HG03139 (cell line): Measurements from ENCODE around the gene ATP5PB.

Experiments used
- ATAC-seq: cut with Tn5 transposase; IDR thresholded peaks from one replicate; pipeline ENCODE4 v1.9.1; 2021; ENCODE audit not compliant: unreplicated experiment

The ATP5PB gene

DNA sequence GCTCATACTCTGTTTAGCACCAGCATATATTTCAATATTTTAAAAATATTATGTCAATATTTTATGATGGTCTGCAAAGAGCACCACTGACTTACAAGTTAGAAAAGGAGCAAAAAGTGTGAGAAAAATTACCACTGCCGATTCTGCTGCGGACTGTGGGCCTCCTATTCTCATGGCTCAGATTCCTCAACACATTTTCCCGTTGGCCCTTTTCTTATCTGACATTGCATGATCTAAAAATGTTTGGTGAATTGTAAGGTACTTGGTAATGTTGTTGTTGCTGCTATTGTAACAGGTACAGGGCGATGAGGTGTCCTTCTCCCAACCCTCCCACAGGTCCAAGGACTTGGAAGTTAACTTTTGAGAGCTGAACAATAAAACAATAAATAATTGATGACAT, 25.3 kb downstream of the ATP5PB start:
- no peak for ATAC-seq

DNA sequence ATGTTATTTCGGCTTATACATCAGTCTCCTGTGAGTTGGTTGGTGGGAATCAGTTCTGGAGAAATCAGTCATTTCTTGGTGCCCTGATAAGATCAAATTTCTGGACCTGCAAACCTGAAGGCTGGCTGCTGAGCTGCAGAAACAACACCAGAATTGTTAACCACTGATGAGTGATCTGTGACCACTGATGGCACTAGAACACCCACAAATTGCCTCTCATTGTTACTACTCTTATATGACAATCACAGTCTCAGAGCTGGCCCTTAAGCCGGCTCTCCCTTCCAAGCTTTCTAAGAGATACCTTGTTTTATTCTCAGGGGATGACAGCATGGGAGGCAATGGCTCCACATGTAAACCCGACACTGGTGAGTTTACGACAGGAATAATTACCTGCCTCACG, 26.4 kb downstream of the ATP5PB start:
- no peak for ATAC-seq

DNA sequence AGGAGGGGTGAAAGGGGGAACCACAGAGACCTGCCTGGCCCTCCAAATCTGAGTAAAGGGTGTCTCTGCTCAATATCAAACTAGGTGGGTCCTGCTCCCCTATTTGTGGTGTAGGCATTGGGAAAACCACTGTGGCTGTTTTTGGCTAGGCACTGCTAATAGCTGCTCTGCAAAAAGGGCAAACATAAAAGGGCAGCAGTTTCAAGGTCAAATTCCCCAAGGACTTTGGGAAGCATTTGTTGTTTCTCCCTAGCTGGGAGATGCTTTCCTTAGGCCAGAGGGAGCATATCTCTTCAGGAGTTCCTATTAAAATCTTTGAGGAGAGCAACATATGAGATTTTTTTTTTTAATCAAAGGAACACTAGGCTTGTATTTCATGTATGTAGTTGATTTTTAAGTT, 26.9 kb downstream of the ATP5PB start:
- ATAC-seq, result no peak

DNA sequence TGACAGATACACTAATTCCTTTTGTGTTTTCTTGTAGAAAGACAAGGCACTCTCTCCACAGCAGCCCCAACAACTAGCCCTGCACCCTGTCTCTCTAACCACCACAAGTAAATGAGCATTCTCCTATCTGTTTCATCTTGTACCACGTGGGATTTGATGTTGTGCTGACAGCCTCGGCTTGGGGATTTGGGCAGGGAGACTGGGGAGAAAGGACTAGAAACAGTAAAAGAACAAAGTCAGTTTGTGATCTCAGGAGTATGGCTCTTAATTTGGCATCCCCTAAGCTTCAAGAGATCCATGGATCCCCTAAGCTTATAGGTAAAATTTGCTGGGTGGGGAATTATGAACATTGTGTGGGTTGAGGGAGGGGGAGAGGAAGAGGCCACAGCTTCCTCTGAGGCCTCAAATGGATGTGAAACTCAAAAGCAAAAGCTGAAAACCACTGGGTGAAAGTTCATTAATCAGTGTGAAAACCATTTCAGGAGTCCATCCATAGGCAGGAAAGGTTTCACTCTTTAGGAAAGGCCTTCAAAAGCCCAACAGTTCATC, 27.6 kb downstream of the ATP5PB start:
- ATAC-seq, result no peak

DNA sequence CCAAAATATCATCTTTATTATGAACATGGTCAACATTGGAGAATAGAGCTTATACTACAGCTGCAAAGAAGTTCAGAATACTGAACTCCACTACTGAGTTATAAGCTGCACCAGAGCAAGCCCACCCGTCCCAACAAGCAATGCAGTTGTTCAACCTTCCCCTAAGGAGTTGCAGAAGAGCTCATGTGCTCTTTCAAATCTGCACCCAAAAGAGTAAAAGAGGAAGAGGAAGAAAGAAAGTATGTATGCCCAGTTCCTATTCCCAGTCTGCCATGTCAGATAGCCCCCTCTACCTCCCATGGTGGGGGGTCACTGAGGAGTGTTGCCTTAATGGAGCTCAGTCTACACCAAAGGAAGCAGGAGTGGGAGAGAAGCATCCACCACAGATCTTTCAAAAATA, 31.4 kb downstream of the ATP5PB start:
- no peak for ATAC-seq

DNA sequence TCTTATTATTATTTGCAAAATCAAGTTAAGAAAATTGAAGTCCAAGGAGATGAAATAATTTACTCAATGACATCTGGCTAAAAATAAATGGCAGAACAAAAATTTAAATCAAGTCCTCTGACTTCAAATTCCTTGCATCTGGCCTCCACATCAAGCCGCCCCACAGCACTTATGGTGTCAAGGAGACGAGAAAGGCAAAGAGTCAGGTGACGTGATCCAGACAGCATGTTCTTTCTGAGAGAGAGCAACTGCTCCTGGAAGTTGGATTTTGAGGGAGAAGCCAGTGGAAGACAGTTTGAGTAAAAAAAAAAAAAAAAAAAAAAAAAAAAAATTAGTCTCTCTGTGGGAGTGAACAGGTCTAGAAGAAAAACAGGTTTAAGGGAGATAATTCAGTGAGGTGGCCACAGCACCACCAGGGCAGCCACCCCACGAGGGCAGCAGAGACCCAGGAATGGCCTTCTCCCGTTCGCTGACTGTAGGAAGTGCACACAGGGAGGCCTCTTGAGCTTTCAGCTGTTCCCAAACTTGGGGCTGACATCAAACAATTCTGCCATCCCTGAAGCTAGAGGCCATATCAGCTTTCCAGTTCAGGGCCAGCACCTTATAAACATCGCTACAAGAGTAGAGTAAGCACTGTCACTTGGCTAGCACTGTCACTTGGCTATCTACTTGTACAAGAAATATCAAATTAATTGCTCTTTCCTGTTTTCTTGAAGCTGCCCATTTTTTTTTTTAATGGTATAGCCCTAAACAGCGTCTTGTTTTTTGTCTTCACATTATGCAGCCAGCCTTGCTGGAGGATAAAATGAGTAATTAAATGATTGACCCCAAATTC, 32.3 kb downstream of the ATP5PB start:
- ATAC-seq, result peak; percentile 63

DNA sequence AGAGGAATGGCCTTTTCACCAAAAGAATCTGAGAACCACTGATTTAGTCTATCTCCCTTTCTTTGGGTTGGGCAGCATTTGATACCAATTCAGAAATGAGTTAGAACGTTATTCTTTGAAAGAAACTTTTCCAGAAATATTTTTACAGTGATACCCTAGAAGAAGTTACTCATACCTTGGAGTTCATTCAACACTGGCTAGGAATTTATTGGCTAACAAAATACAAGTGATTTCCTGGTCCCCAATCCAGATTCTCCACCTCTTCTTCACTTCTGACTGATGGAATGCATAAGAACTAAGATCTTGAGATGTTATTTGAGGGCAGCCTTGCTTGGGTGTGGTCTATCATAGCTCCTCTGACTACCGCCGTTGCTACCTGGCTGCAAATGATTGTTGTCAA, 33.9 kb downstream of the ATP5PB start:
- ATAC-seq, result no peak

DNA sequence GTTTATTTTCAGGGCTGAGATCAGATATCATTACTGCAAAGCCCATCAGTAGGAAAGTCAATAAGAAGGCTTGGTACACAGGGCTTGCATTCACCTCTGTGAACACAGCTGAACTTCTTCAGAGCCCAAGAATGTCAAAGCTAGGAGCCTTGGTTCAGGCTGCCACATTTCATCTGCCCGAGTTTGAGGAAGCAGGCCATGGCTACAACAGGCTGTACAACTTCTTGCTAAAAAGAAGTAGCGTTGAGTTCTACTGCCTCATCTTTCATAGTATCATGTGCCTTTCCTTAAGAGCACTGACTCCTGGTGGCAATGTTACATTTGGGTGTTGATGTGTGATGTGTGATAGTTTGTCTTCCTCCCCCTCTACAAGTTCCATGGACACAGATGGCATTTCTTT, 34.6 kb downstream of the ATP5PB start:
- no peak for ATAC-seq

DNA sequence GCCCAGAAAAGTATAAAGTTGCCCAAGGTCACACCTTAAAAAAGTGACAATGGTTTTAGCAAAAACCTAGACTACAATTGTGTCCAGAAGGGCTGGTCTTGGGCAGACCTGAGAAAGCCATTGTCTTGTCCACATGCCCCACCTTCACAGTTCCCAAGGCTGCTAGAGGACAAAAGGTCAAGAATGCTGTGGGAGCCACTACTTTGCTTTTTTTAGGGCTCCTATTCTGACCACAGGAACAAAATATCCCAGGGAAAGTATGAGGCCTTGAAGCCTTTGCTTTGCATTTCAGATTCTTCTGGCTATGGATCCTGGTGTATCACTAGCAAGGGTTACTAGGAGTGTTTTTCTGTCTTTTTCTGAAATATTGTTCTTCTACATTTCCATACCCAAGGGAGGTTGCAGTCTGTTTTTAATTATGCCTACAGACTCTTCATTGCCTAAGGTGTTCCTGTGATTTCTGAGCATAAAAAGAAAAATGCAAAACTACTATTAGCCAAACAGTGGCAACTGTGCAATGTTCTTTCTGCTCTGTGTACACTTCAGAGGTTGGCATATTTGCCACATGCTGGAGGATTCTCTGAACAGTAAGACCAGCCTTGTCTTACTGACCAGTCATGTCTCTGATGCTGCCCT, 35.2 kb downstream of the ATP5PB start:
- no peak for ATAC-seq

DNA sequence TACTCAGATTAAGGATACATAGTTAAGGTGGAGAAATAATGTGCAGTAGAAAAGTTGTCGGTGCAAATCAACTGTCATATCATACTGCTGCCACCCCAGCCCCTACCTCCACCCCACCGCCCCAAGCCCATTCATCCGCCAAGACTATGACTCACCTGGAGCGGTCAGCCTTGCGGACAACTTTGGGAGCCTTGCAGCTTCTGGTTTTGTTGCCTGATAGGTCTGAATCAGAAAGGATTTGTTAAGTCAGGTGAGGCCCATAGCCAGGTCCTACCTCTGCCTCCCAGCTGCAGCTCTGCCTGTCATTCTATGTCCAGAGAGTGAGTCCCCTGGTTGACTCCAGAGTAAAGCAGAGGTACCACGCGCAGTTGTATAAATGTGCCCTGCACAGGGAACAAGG, 37.2 kb downstream of the ATP5PB start:
- ATAC-seq, result no peak

DNA sequence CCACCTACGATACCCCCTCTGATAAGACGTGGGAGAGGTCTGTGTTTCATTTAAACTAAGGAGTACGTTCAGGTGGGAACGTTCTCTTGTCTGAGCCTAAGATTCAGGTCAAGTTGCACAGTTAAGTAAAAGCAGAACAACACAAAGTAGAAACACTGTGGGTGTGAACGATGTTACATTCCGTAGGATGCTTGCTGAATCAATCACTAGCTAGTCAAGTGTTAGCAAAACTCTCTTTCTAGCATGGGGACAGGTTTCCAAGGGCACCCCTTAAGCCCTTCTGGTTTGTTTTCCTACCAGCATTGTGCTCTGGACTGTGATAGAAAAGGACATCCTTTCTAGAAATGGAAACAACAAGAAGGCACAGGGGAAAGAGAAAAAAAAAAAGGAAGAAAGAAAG, 37.9 kb downstream of the ATP5PB start:
- ATAC-seq, result no peak

DNA sequence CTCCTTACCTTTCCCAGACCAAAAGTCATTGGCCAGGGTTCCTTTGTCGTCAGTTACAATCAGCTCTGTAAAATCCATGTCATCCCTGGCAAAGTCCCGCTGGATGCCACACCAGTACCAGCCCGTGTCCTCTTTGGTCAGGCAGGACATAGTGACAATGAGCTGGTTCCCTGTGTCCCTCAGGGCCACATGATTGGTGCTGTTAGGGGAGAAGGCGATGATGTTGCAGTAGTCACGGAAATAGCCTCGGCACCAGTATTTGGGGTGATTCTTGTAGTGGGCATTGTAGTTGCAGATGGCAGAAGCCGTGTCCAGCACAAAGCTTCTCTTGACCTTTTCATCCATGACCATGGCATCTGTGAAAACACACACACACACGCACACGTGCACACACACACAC, 39.4 kb downstream of the ATP5PB start:
- ATAC-seq, result no peak

DNA sequence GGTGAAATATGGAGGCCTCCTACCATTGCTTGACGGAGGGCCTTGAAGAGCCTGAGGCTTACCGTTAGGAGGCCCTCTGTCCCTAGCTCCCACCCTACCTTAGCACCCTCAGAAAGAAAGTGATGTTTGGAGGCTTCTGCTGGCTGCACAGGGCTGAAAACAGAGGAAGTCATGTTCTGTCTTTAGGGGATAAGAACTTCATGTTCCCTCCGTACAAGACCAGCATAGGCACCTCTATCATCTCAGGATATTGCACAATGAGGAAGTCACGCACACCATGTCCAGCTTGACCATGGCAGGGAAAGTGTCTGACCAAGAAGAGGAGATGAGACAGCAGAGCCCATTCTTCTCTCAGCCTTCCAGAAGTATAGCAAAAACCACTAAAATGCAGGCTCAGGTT, 40.3 kb downstream of the ATP5PB start:
- ATAC-seq, result no peak

DNA sequence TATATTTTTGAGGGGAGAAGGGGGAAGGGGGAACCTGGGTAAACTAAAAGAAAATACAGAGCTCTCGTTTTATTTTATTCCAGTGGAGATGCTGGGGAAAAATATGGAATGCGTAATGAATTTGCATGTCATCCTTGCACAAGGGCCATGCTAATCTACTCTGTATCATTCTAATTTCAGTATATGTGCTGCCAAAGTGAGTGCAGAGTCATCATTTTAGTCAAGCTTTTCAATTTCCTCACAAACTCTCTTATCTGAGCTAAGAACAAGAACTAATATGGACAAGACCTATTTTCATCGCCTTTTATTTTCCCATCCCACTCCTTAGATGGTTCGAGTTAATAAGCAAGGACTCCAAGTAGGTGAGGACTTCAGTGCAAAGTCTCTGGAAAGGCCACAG, 41.0 kb downstream of the ATP5PB start:
- ATAC-seq, result no peak

DNA sequence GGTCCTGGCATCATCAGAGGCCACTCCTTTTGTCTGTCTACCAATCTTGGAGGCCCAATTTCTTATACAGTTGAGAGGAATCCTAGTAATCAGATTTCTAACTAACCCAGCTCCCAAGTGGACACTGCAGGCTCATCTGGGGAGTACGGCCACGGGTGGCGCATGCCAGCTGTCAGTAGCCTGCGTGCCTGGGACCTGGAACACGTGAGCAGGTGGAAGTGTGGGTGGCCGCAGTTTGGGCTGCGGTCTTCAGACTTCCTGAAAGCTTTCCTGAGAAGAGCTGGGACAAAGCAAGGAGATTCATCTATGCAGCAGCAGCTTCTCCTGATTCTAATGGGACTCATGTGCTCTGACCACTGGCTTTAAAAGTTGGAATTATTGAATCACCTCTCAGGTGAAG, 41.8 kb downstream of the ATP5PB start:
- ATAC-seq, result no peak

DNA sequence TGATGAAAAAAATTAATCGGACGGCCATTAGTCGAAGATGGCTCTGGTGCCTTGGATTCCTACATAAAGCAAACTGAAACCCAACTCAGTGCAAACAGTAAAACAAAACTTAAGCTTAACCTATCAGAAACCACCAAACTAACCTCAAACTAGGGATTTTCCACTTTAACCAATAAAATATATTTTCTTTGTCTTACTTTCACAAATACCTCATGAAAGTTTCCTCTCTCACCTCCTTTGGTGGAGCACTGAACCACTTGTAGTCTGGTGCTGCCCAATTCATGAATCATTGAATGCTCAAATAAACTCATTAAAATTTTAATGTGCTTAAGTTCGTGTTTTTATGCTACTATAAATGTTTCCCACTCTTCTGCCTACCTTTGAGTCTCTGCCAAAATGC, 47.1 kb downstream of the ATP5PB start:
- no peak for ATAC-seq

DNA sequence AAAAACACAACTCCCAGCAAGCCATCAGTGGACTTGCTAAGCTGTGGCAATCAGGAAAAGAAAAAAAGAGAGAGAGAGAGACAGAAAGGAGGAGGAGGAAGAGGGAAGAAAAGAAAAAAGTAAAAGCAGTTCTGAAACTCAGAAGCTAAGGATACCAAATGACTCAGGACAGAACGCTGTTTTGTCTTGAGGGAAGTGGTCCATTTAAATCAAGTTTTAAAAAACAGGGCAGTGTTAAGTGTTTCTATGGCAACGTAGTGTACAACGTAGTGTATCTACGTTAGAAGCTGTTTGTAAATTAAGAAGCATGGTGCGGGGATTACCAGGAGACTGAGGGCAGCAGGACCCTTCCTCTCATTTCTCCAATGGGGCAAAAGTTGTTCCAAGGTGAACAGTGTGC, 48.3 kb downstream of the ATP5PB start:
- no peak for ATAC-seq

DNA sequence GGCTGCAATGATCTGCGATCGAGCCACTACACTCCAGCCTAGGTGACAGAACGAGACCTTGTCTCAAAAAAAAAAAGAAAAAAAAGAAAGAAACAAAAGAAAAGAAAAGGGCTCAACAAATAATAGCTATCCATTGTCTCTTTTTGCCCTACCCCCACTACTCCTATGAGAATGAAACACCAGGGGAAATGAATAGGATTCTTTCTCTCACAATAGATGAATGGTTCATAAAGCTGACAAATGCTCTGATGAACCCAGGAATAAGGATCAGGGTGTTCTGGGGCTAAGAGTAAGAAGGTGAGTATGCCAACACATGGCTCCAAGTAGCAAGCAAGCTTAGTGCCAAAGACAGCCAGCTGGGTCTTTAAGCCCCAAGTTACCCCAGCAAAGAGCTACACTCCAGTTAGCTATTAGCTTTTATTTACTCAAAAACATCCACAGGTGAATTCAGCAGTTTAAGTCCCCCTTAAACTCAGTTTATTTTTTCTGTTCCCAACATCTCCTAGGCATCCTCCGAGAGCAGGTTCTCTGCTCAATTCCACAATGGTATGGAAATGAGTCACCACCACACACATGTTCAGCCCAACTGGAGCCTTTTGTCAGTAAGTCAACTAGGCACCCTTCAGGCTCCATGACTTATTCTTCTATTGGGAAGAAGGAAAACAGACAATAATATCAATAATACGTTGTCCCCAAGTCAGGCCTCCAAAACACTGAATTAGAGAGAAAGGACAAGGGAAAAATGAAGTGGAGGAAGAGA, 49.9 kb downstream of the ATP5PB start:
- ATAC-seq, result no peak

DNA sequence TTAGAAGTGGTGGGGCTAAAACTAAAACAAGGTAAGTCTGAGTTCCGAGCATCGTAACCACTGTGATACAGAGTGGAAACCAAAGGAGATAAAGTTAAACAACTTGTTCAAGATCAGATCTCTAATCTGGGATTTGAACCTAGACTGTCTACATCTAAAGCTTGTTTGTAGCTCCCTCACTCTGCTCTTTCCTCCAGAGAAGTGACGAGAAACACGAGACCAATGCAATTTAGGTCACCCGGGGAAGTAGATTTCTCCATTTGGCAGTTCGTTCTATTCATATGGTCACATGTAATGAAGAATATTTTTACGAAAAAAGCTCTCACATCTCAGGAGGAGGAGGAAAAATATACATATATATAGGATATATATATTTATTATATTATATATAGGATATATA, 52.4 kb downstream of the ATP5PB start:
- ATAC-seq, result no peak

DNA sequence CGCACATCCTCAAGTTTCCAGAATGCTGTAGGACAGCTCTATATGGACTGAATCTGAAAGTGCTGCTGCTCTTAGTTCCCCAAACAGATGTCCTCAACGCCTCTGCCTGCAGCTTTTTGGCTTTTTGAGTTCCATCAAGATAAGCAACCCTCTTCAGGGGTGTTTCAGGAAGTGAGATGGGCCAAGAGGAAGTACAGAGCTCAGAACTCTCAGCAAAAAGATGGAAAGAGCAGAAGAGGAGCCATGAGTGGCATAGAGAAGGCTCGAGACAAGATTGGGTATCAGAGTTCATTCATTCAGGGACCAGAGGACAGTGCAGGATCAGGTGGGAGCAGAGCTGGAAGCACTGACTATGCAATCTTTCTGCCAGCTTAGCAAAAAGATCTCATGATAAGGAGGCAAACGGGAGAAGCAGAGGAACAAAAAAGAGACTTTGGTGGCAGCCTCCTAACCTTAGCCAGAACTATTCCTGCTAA, 54.4 kb downstream of the ATP5PB start, which contains the start of the genes ADORA3 and TMIGD3:
Gene ADORA3, minus strand, starts transcription at position 49 of the 476 bp plus-strand sequence. CDS start 279 bp downstream, outside the sequence.
Gene TMIGD3, minus strand, starts transcription at position 49 of the 476 bp plus-strand sequence. CDS start 279 bp downstream, outside the sequence.
- no peak for ATAC-seq

DNA sequence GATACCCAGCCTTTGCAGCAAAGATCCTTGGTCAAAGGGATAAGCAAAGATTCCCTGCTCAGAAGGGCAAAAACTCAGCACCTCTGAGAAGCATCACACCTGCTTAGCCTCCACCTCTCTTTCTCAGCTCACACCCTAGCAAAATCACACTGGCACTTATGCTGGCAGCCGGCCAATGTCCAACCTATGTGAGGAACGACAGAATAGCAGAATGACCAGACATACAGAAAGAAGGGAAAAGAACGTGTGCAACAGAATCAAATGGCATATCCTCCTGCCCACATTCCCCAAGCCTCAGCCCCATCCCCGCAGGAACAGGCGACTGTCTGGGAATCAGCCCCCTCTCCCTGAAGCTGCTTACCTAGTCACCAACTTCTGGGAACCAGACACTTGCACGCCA, 54.8 kb downstream of the ATP5PB start:
- ATAC-seq, result no peak
